Stimulated activated CD4-positive, alpha-beta T cell treated with anti-CD3 and anti-CD28 coated beads, Interleukin-2, amount 100 ng/mL, for 24 hours (primary cell): ENCODE data around the gene BTN3A1.

ENCODE experiments used
- DNase-seq, 2 donors: peaks; one replicate each; pipeline ENCODE4 v3.0.0-alpha.2; 2020

Gene BTN3A1

DNA sequence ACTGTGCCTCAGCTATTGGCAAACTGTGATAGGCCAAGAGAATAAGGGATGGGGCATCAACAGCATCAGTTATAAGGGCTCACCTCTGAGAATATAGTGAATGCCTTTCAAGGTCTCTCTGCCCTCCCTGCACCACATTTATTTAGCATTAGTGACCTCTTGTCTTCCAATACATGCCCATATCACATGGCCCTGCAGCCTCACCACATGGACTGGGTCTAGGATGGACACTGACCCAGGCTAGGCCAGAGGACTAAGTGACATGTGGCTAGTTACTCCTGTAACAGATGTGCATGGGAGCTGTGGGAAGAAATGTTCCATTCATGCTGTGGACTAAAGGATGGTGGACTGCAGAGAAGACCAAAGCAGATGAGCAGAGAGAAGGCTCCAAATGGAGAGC, 22.3 kb upstream of the BTN3A1 start:
- no peak for DNase-seq

DNA sequence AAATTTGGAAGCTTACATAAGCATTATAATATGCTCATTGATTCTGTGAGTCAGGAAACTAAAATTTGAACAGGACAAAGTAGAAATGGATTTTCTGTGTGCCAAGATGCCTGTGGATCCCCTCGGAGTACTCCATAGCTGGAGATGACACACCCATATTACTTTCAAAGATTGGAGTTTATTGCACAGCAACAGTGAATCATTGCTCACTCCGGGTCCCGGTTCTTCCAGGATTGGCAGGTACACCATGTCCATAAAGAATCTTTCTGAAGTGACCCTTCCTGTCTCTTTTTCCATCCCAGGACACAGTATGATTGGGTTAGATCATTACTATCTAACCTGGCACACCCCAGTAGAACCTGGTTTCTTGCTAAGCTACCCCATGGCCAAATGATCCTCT, 21.8 kb upstream of the BTN3A1 start:
- DNase-seq: no peak

DNA sequence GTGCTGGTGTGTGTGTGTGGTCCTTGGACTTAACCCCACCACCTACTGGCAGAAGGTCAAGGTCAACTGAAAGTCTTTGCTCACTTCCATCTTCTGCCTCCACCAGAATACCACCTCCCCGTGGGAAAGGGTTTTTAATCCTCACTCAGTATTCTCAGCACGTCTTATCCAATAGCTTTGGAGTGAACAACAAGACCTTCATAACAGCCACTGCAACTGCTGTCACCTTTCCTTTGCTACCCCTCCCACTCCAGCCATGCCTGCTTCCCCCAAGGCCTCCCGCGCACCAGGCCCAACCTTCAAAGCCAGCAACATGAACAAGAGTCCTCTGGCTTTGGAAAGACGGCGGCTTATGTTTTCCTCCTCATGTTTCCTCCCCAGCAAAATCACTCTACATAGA, 20.0 kb upstream of the BTN3A1 start:
- DNase-seq: no peak

DNA sequence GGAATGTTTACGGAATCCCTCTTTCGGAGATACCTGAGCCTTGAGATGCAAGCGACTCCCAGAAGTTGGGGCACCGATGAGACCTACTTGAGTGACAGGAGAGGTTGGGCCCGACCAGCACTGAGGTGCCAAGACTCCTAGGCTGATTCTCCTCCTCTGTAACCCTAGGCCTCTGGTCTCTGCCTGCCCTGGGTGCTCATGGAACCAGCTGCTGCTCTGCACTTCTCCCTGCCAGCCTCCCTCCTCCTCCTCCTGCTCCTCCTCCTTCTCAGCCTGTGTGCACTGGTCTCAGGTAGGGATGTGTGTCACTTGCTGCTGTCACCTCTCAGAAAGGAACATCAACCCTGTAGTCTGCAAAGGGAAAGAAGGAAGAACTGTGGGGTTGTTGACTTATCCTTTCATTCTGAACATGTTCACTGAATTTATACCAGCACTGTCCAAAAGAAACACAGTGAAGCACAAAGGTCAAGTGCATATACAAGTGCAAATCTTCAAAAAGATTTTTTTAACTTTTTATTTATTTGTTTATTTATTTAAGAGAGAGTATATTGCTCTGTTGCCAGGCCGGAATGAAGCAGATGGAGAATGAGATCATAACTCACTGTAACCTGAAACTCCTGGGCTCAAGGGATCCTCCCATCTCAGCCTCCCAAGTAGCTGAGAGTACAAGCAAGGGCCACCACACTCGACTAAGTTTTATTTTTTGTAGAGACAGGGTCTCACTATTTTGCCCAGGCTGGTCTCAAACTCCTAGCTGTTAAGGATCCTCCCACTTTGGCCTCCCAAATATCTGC, 18.3 kb upstream of the BTN3A1 start:
- peak; percentile 21 to 30 for DNase-seq

DNA sequence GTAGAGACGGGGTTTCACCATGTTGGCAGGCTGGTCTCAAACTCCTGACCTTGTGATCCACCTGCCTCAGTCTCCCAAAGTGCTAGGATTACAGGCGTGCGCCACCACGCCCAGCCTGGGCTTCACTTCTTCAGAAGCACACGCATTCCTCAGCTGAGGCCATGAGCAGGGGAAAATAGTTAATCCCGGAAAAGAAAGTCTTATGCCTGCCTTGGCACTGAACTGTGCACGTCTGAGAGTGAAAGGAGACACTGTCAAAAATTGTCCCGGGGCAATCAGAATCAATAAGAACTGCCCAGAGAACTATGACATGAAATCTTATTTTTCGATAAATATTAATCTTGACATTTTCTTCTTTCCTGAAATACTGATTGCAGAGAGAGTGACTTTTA, 16.3 kb upstream of the BTN3A1 start:
- DNase-seq: no peak

DNA sequence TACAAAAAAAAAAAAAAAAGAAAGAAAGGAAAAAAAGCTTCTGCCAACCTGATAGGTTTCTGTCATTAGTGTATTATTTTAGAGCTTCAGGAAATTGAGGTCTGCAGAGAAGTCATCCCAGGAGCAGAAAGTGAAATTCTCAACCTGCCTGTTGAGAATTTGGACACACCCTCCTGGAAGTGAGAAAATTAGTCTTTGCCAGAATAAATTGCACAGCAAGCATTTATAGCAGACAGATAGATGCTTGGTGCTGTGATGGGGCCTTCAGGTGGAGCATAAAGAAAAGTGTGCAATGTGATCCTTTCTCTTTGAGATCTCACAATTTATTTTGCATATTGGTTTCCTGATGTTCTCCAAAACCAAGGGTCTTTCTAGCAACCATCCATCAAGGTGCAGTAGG, 14.5 kb upstream of the BTN3A1 start:
- no peak for DNase-seq

DNA sequence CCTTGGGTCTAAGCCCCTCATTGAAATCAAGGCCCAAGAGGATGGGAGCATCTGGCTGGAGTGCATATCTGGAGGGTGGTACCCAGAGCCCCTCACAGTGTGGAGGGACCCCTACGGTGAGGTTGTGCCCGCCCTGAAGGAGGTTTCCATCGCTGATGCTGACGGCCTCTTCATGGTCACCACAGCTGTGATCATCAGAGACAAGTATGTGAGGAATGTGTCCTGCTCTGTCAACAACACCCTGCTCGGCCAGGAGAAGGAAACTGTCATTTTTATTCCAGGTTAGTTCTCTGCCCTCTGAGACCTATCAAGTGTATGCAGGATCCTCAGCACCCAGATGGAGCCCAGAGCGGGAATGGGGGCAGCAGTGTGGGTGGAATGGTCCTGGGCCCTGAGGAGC, 14.1 kb upstream of the BTN3A1 start:
- no peak for DNase-seq

DNA sequence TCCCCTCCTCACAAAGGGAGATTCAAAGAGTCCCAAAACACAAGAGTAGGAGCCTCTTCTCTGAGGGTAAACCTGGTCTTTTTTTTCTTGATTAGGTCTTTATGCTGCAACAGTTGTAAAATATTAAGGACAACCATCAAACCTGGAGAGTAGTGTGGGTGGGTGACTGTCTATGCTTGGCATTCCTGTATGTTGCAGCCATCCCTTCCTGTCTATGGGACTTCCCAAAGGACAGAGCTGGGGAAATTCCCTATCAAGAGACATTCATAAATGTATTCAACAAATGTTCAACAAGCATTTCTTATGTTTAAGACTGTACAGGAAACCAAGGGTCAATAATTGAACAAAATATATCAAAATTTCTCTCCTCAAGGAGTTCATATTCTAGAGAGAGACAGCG, 13.6 kb upstream of the BTN3A1 start:
- DNase-seq: no peak

DNA sequence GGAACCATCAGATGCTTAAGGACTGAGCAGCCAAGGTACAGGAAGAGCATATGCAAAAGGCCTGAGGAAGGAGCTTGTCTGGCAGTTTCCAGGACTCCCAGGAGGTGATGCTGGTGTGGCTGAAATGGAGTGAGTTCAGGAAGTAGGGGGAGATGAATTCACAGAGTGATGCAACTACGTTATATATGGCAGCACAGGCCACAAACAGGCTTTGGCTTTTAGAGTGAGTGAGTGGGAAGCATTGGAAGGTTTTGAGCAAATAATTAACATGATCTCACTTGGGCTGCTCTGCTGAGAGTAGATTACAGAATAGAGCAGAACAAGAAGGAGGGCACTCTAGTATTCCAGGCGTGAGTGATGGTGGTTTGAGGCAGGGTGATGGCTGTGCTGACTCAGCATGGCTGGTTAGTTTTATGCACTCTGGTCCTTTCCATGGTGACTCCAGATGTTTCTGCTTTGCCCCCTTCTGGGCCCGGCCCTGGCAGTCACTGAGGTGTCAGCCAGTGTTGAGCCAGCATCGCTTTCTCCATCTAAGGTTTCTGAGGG, 12.7 kb upstream of the BTN3A1 start:
- DNase-seq: no peak

DNA sequence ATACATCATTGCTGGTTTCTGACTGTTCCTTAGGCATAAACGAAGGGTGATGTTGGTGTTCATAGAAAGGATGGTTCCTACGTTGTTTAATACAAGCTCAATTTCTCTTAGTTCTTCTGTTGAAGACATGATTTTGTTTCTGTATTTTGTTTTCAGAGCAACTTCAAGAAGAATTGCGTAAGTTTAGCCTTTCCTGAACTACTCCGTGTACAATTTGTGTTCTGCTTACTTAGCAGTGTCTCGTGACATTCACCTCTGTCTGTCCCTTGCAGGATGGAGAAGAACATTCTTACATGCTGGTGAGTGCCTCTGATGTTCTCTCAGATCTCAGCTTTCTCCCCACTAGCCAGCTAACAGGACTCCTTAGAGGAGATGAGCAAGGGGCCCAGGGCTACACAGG, 11.5 kb upstream of the BTN3A1 start:
- DNase-seq: no peak

DNA sequence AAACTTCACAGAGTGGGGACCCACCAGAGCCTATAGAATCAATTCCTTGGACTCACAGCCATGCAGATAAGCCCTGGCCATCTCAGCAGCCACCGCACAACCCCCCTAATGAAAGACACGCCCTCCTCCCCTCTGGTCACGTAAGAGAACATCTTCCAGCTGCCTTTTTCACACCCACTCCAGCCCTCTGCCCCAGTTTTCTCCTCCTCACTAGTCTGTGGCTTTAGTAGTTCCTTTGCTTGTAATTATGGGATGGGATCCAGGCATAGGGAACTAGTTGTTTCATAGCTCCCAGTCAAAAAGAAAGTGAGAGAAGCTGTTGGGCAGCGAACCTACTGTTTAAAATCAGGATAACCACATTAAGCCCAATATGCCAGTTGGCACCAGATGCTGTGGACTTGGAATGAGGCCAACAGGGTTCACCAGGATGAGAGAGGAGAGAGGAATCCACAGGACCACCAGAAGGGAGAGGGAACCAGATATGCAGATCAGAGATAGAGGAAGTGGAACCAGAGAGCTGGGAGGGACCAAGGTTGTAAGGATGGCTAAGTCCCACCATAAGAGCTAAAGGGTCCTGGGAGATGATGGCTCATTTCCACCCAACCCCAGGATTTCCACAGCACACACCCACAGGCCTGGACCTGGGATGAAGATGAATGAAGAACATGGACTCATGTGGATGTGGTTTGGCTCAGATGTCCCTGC, 9.0 kb upstream of the BTN3A1 start:
- no peak for DNase-seq

DNA sequence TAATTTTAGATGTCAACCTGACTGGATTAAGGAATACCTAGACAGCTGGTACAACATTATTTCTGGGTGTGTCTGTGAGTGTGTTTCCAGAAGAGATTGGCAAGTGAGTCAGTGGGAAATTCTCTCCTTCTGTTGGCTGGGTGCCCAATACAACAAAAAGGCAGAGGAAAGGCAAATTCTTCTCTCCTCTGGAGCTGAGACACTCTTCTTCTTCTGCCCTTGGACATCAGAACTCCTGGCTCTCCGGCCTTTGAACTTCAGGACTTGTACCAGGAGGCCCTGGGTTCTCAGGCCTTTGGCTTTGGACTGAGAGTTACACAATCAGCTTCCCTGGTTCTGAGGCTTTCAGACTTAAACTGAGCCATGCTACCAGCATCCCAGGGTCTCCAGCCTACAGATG, 7.8 kb upstream of the BTN3A1 start:
- DNase-seq: no peak

DNA sequence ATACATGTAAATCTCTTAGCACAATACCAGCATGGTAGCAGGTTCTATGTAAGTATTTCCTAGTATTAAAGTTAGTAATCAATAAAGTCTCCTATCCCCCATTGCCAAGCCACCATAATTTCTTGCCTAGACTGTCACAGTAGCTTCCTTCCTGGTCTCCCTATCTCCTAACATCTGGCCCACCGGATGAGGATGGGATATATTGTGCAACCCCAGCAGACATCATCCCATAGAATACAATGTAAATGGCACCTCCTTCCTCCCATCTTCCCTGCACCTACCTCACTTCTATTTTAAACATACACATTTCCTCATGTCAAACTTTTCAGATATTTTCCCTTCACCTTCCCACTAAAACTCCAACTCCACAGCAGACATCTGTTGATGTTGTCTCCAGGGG, 3.5 kb upstream of the BTN3A1 start:
- DNase-seq: no peak

DNA sequence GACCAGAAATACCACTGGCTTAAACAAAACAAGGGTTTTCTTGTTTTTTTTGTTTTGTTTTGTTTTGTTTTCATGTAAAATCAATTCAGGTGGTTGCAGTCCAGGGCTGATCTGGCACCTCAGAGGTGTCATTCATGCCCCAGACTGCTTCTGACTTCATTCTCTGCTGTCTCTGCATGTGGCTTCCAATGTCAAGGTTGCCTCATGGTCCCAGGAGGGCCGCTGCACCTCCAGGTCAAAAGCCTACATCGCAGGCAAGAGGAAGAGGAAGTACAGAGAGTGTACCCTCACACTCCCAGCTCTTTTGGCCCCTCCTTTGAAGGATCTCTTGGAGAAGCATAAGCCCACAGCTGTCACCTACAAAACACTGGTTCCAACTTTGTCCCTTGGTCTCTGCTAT, 1.4 kb upstream of the BTN3A1 start:
- DNase-seq: no peak

DNA sequence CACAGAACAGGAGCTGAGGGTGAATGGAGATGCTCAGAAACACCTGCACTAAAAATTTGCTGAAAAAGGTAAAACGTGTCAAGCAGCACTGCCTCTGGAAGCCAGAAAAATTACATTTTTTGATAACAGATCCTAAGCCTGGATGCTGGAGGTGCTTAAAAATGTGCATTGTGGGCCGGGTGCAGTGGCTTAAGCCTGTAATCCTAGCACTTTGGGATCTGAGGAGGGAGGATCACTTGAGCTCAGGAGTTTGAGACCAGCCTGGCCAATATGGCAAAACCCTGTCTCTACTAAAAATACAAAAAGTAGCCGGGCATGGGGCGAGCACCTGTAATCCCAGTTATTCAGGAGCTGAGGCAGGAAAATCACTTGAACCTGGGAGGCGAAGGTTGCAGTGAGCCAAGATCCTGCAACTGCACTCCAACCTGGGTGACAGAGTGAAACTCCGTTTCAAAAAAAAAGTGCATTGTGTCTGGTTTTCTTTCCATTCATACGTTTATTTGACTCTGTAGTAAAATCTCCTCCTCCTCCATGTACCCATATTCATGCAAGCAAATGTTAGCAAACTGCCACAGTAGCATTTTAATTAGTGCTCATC, 587 bp upstream of the BTN3A1 start:
- no peak for DNase-seq

DNA sequence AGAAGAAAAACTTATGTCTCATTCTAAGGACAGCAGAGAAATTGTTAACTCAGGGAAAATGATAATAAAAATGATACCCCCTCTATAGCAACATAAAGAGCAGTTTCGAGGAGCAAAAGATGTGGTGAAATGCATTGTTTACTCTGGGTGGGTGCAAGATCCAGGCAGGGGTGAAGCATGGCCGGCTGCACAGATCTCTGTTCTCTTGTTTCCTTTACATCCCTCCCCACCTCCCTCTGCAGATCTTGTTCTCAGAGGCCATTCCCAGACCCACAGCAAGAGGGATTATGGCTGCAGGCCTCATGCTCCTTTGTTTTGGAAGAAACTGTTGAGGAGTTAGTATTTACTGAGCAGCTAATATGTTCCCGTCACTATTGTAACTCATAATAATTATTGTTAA, 1.8 kb downstream of the BTN3A1 start:
- no peak for DNase-seq

DNA sequence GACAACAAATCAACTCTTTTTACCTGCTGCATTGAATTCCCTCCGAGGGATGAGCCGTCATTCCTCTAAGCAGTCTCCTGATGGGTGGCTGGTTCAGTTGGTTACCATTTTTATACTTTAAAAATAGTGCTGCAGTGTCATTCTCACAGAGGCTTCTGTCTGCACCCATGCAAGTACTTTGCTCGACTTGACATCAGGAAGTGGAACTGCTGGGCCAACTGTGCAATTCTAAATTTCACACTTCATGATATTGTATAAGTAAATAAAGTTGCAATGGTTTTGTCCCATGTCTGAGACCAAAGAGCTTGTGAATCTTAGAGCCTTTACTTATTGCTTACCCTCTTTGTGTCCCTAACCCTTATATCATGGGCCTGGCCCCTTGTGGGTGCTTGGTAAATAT, 2.5 kb downstream of the BTN3A1 start:
- DNase-seq: no peak

DNA sequence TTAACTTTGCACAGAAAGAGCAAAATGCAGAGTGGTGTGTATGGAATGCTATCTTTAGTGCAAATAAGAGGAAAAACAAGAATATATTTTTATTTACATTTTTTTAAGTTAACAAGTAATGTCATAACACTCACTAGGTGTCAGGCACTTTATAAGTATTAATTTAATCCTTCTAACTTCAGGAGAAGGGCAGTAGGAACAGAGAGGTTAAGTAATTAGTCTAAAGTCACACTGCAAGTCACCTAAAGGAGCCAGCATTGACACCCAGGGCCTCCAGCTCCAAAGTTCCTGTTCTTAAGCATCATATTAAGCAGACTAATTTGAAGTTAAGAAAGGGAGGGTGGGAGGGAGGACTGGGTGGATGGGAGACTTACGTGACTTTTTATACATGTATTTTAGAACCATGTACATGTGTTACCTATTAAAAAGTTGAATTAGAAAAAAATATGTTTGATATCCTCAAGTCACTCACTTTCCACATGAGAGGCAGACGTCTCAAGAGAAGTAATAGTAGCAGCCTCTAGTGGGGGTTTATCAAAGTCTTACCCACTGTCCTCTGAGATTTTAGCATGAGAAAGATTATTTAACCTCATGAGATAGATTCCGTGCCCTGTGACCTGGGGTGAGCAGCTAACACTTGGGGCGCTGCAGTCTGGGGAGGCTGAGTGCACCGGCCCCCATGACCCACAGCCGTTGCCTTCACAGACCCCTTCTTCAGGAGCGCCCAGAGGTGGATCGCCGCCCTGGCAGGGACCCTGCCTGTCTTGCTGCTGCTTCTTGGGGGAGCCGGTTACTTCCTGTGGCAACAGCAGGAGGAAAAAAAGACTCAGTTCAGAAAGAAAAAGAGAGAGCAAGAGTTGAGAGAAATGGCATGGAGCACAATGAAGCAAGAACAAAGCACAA, 7.0 kb downstream of the BTN3A1 start:
- no peak for DNase-seq

DNA sequence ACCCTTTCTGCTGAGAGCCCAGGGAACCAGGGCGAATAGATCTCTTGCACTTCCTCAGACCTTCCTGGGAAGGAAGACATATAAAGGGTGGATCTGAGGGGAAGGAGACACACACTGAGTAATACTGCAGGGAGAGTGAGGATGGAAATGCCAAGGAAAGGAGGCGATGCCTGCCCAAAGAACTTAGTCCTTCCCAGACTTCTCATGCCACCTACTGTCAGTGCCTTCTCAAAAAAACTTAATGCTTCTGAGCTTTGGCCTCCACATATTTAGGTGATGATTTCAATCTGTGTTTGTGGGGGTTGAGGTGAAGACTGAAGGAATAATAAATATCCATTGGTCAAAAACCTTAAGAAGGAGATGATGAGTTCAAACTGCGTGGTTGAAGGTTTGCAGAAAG, 9.7 kb downstream of the BTN3A1 start:
- no peak for DNase-seq

DNA sequence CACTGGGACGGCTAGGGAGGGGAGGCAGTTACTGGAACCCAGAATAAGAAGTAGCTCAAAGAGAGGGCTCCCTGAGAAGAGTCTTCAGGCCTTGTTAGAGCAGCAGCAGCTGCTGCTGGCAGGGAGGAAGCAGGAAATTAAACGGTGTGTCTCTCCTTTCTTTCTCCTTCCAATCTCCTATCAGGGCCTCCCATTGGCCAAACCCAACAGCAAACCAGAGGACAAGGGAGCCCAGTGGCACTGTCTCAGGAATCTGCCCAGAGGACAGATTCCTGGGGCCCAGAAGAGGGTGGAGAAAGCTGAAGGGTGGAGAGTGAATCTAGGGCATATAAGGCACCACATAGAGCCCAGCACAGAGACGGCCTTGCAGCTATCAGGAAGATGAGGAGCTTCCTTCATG, 10.2 kb downstream of the BTN3A1 start:
- no peak for DNase-seq

DNA sequence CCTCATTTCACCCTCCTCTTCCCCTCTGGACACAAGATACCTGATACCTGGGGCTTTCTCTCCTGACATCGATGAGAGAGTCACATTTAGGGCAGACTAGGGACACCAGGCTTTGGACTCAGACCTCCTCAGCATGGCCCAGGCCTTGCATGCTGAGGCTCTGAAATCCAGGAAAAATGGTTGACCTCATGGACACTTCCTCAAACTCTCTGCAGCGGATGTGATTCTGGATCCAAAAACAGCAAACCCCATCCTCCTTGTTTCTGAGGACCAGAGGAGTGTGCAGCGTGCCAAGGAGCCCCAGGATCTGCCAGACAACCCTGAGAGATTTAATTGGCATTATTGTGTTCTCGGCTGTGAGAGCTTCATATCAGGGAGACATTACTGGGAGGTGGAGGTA, 10.9 kb downstream of the BTN3A1 start:
- DNase-seq: no peak

DNA sequence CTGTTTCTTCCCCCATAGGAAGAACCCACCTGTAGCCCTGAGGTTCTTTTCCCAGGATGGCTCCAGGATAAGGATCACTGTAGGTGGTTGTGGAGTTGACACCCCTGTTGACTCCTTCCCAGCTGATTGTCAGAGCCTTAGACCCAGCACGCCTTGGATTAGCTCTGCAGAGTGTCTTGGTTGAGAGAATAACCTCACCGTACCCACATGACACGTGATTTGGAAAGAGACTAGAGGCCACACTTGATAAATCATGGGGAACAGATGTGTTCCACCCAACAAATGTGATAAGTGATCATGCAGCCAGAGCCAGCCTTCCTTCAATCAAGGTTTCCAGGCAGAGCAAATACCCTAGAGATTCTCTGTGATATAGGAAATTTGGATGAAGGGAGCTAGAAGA, 12.2 kb downstream of the BTN3A1 start:
- no peak for DNase-seq

DNA sequence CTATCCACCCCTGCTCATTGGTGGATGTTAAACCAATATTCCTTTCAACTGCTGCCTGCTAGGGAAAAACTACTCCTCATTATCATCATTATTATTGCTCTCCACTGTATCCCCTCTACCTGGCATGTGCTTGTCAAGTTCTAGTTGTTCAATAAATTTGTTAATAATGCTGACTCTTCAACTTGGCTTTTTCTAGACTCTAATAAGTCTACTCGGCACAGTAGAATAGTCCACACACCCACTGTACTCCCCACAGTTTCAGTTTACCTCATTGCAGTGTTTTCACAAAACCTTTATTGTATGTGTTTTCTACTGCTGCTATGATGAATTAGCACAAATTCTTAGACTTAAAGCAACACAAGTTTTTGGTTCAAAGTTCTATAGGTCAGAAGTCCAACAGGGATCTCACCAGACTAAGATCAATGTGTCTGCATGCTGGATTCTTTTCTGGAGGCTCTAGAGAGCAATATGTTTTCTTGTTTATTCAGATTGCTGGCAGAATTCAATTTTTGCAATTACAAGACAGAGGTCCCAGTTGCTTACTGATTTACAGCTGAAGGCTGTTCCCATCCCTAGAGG, 13.1 kb downstream of the BTN3A1 start:
- DNase-seq: no peak
